MG63 (cell line): Measurements from ENCODE around the gene PPP1R12B. TPM values are rescaled to one million over a fixed set of nuclear protein-coding genes. Genes with fewer than 3 reads are reported as not detected.
"Not testable (repeated sequence)": the region's sequence is repeated elsewhere in the genome, so short reads cannot be mapped to it uniquely, and the experiment has no call there.

Experiments used
- DNase-seq: peaks from one replicate; pipeline ENCODE4 v3.0.0-alpha.2; 2020
- H3K27me3 ChIP-seq: fragments of 250-450 bp; sonication (Bioruptor Pico); 2 replicates; pipeline ENCODE4 v1.5.1; 2020; ENCODE audit warnings: mild to moderate bottlenecking, moderate library complexity
- H3K36me3 ChIP-seq: fragments of 250-450 bp; sonication (Bioruptor Pico); 2 replicates; pipeline ENCODE4 v1.5.1; 2020; ENCODE audit warnings: mild to moderate bottlenecking, moderate library complexity
- H3K4me3 ChIP-seq: fragments of 250-450 bp; sonication (Bioruptor Pico); 2 replicates; pipeline ENCODE4 v1.5.1; 2020; ENCODE audit warnings: mild to moderate bottlenecking, moderate library complexity
- H3K9me3 ChIP-seq: fragments of 250-450 bp; sonication (Bioruptor Pico); 2 replicates; pipeline ENCODE4 v1.5.1; 2020; ENCODE audit warnings: mild to moderate bottlenecking, moderate library complexity
- total RNA-seq: library from RNA; depleted of rRNA; stranded (reverse); fragments of >200 nt; shearing (Covaris generic); gene quantifications from 2 replicates; pipeline ENCODE4 v1.2.3, GENCODE V29; 2014; ENCODE audit warnings: low replicate concordance

The PPP1R12B gene
- total RNA-seq, 1 experiment from 2014 or later = 15.4 TPM

- no peaks in the 10 kb centered on the region for H3K9me3 ChIP-seq
- no peak overlapping the region for H3K4me3 ChIP-seq
- peak; percentile 77 for DNase-seq
- H3K36me3 ChIP-seq = no peaks in the 10 kb centered on the region
- H3K27me3 ChIP-seq = no peaks in the 10 kb centered on the region
Observed at GRCh38 chr1:202625416-202626360, 277.2 kb downstream of the PPP1R12B start.

GRCh38 chr1:202627036-202627435 is 278.5 kb downstream of the PPP1R12B start:
- H3K9me3 ChIP-seq, DNase-seq, H3K36me3 ChIP-seq, H3K4me3 ChIP-seq, H3K27me3 ChIP-seq: not testable (repeated sequence)

GRCh38 chr1:202627841-202628565 is 279.5 kb downstream of the PPP1R12B start:
- Histone ChIP-seq H3K9me3 (no peaks in the 10 kb centered on the region), H3K4me3 (no peak overlapping the region), H3K27me3 (no peaks in the 10 kb centered on the region), H3K36me3 (no peaks in the 10 kb centered on the region)
- DNase-seq = no peak

- H3K27me3 ChIP-seq = no peaks in the 10 kb centered on the region
- H3K4me3 ChIP-seq = no peak overlapping the region
- no peak for DNase-seq
- no peaks in the 10 kb centered on the region for H3K9me3 ChIP-seq
- H3K36me3 ChIP-seq = no peaks in the 10 kb centered on the region
Observed at GRCh38 chr1:202628646-202629215, 280.2 kb downstream of the PPP1R12B start.

- H3K36me3 ChIP-seq, H3K9me3 ChIP-seq, H3K27me3 ChIP-seq, H3K4me3 ChIP-seq, DNase-seq: not testable (repeated sequence)
Observed at GRCh38 chr1:202629257-202629811, 280.8 kb downstream of the PPP1R12B start.

GRCh38 chr1:202630096-202630495 is 281.6 kb downstream of the PPP1R12B start:
- H3K27me3 ChIP-seq, H3K4me3 ChIP-seq, H3K36me3 ChIP-seq, H3K9me3 ChIP-seq, DNase-seq: not testable (repeated sequence)

GRCh38 chr1:202630541-202630940 is 282.0 kb downstream of the PPP1R12B start:
- H3K27me3 ChIP-seq = no peaks in the 10 kb centered on the region

GRCh38 chr1:202631076-202631923 is 282.8 kb downstream of the PPP1R12B start:
- no peak for DNase-seq
- Histone ChIP-seq H3K27me3 (no peaks in the 10 kb centered on the region), H3K36me3 (no peaks in the 10 kb centered on the region), H3K9me3 (no peaks in the 10 kb centered on the region), H3K4me3 (no peak overlapping the region)

More at GRCh38 chr1:202630541-202630940, 282.0 kb downstream of the PPP1R12B start:
- Histone ChIP-seq H3K9me3 (no peaks in the 10 kb centered on the region), H3K36me3 (no peaks in the 10 kb centered on the region), H3K4me3 (no peak overlapping the region)
- DNase-seq = no peak

GRCh38 chr1:202632241-202632640 is 283.7 kb downstream of the PPP1R12B start:
- no peaks in the 10 kb centered on the region for H3K9me3 ChIP-seq

GRCh38 chr1:202636171-202636570 is 287.7 kb downstream of the PPP1R12B start:
- not testable (repeated sequence) for DNase-seq, H3K36me3 ChIP-seq, H3K4me3 ChIP-seq, H3K9me3 ChIP-seq, H3K27me3 ChIP-seq

More at GRCh38 chr1:202632241-202632640, 283.7 kb downstream of the PPP1R12B start:
- no peak for DNase-seq
- no peaks in the 10 kb centered on the region for H3K27me3 ChIP-seq
- no peak overlapping the region for H3K4me3 ChIP-seq
- H3K36me3 ChIP-seq = no peaks in the 10 kb centered on the region

- H3K27me3 ChIP-seq, H3K4me3 ChIP-seq, DNase-seq, H3K36me3 ChIP-seq, H3K9me3 ChIP-seq: not testable (repeated sequence)
Observed at GRCh38 chr1:202637321-202638018, 289.0 kb downstream of the PPP1R12B start.

GRCh38 chr1:202638019-202638700 is 289.7 kb downstream of the PPP1R12B start:
- Histone ChIP-seq H3K36me3 (no peaks in the 10 kb centered on the region), H3K4me3 (no peak overlapping the region), H3K27me3 (peaks cover 12% of the 10 kb centered on the region), H3K9me3 (no peaks in the 10 kb centered on the region)
- no peak for DNase-seq

GRCh38 chr1:202638701-202639305 is 290.3 kb downstream of the PPP1R12B start:
- H3K4me3 ChIP-seq, H3K36me3 ChIP-seq, DNase-seq, H3K9me3 ChIP-seq: not testable (repeated sequence)
- H3K27me3 ChIP-seq = peaks cover 18% of the 10 kb centered on the region

GRCh38 chr1:202639500-202639899 is 291.0 kb downstream of the PPP1R12B start:
- H3K9me3 ChIP-seq = no peaks in the 10 kb centered on the region
- H3K4me3 ChIP-seq = no peak overlapping the region
- peaks cover 25% of the 10 kb centered on the region for H3K27me3 ChIP-seq
- no peak for DNase-seq
- H3K36me3 ChIP-seq = no peaks in the 10 kb centered on the region

GRCh38 chr1:202642212-202642611 is 293.7 kb downstream of the PPP1R12B start:
- no peak overlapping the region for H3K4me3 ChIP-seq
- DNase-seq = no peak
- H3K27me3 ChIP-seq = peaks cover 44% of the 10 kb centered on the region
- no peaks in the 10 kb centered on the region for H3K36me3 ChIP-seq
- no peaks in the 10 kb centered on the region for H3K9me3 ChIP-seq
